ENCODE results near the gene CCDC57. TPM values are rescaled to one million over a fixed set of nuclear protein-coding genes. Genes with fewer than 3 reads are reported as not detected.

CCDC57 gene
- polyA plus RNA-seq, 1 donor (not counting 4 experiments of a cell fraction or from before 2014, with no cell fraction given): 19.2 TPM

DNA sequence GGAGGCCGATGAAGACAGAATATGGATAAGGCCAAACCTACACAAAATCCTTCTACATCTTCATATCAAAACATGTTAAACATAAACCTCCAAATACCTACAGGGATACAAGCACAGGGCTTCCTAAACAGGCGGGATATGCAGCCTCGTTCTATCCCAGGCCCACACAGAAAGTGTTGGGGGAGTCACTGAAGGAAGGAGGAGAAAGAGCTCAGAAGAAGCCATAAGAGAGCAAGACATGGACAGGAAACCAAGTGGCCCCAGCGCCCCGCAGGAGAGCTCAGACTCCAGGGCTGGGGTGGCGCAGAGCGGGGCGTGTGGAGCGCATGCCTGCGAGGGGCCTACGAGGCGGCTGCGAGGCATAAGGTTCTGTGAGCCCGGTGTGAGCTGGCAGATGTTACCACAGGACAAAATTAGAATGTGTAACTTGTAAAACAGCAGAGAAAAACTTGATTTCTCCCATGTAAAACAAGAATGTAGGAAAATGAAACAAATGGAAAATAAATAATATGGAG, 103.6 kb downstream of the CCDC57 start:
- TF ChIP-seq, protein P1, sequence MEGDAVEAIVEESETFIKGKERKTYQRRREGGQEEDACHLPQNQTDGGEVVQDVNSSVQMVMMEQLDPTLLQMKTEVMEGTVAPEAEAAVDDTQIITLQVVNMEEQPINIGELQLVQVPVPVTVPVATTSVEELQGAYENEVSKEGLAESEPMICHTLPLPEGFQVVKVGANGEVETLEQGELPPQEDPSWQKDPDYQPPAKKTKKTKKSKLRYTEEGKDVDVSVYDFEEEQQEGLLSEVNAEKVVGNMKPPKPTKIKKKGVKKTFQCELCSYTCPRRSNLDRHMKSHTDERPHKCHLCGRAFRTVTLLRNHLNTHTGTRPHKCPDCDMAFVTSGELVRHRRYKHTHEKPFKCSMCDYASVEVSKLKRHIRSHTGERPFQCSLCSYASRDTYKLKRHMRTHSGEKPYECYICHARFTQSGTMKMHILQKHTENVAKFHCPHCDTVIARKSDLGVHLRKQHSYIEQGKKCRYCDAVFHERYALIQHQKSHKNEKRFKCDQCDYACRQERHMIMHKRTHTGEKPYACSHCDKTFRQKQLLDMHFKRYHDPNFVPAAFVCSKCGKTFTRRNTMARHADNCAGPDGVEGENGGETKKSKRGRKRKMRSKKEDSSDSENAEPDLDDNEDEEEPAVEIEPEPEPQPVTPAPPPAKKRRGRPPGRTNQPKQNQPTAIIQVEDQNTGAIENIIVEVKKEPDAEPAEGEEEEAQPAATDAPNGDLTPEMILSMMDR (optimal IDR thresholded peaks at IDR 0.05 in 1 of 3, IDR thresholded peaks at IDR 0.05 in 1 of 3, conservative IDR thresholded peaks at IDR 0.05 in 1 of 3; ENCODE audit: extremely low read depth in 1 of 3, insufficient read depth in 2 of 3, low read length in 3 of 3): no peak
- TF ChIP-seq EZH2 (IDR thresholded peaks at IDR 0.05; ENCODE audit: low read length): no peak
- Histone ChIP-seq H3K4me1 (ENCODE audit: control insufficient read depth, extremely low read depth, insufficient read depth, low read length) (peaks cover 26% of the 10 kb centered on the region), H3K27ac (ENCODE audit: control insufficient read depth, insufficient read depth, low read length) (no peak overlapping the region), H4K20me1 (ENCODE audit: control insufficient read depth, extremely low read depth, insufficient read depth, low read length) (no peaks in the 10 kb centered on the region), H3K9me1 (ENCODE audit: control insufficient read depth, extremely low read depth, insufficient read depth, low read length) (peaks cover 2% of the 10 kb centered on the region), H3K9me3 (ENCODE audit: control insufficient read depth, low read depth, low read length) (no peaks in the 10 kb centered on the region), H3K4me3 (ENCODE audit: control insufficient read depth in 2 of 3, extremely low read depth in 1 of 3, insufficient read depth in 2 of 3, low read depth in 1 of 3, low read length in 3 of 3) (no peak overlapping the region), H3K4me2 (ENCODE audit: control insufficient read depth, extremely low read depth, insufficient read depth, low read depth, low read length) (no peak overlapping the region), H3K27me3 (ENCODE audit: control insufficient read depth, extremely low read depth, insufficient read depth, low read length) (no peaks in the 10 kb centered on the region), H3K36me3 (ENCODE audit: control insufficient read depth in 2 of 2, extremely low read depth in 1 of 2, insufficient read depth in 2 of 2, low read length in 2 of 2) (peaks cover 6 to 8% of the 10 kb centered on the region in 2 experiments), H3K79me2 (ENCODE audit: control insufficient read depth, insufficient read depth, low read length) (no peaks in the 10 kb centered on the region), H3K9ac (ENCODE audit: control insufficient read depth, extremely low read depth, insufficient read depth, low read length) (no peak overlapping the region), H2AFZ (ENCODE audit: control insufficient read depth, low read length) (no peak overlapping the region)
- DNase-seq (ENCODE audit: low read depth, low spot score): no peak
- dilution Hi-C loops (cut with MboI; ENCODE audit: extremely low pct_ligation_motif_present, low sequenced_read_pairs): no loop called here
- no peak for FAIRE-seq

DNA sequence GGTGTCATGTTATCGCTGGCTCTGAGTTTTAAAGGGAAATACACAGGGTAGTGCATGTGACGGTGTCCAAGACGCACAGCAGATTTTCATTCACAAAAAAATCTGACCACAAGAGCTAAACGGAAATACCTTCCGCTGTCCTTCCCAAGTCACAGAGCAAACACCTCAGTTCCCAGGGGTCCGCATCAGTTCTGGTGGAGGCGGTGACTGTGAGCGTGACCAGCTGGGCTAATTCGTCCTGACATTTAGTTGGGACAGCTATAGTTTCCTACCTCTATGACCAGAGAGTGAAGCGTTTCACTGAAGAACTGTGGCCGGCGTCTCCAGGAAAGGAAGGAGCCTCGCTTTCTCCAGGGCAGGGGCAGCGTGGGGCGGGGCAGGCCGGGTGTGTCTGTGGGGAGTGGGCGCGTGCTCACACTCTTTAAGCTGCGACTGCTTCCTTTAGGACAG, 104.1 kb downstream of the CCDC57 start:
- H3K36me3 ChIP-seq (ENCODE audit: control insufficient read depth in 2 of 2, extremely low read depth in 1 of 2, insufficient read depth in 2 of 2, low read length in 2 of 2): peaks cover 6 to 7% of the 10 kb centered on the region in 2 experiments
- H2AFZ ChIP-seq (ENCODE audit: control insufficient read depth, low read length): no peak overlapping the region
- no peak overlapping the region for H3K27ac ChIP-seq (ENCODE audit: control insufficient read depth, insufficient read depth, low read length)
- dilution Hi-C loops (cut with MboI; ENCODE audit: extremely low pct_ligation_motif_present, low sequenced_read_pairs): no loop called here
- H3K4me1 ChIP-seq (ENCODE audit: control insufficient read depth, extremely low read depth, insufficient read depth, low read length): peaks cover 29% of the 10 kb centered on the region
- no peaks in the 10 kb centered on the region for H3K27me3 ChIP-seq (ENCODE audit: control insufficient read depth, extremely low read depth, insufficient read depth, low read length)
- H3K9ac ChIP-seq (ENCODE audit: control insufficient read depth, extremely low read depth, insufficient read depth, low read length): no peak overlapping the region
- no peak overlapping the region for H3K4me2 ChIP-seq (ENCODE audit: control insufficient read depth, extremely low read depth, insufficient read depth, low read depth, low read length)
- no peaks in the 10 kb centered on the region for H3K9me3 ChIP-seq (ENCODE audit: control insufficient read depth, low read depth, low read length)
- TF ChIP-seq, protein P1 (optimal IDR thresholded peaks at IDR 0.05 in 1 of 3, IDR thresholded peaks at IDR 0.05 in 1 of 3, conservative IDR thresholded peaks at IDR 0.05 in 1 of 3; ENCODE audit: extremely low read depth in 1 of 3, insufficient read depth in 2 of 3, low read length in 3 of 3): no peak
- TF ChIP-seq EZH2 (IDR thresholded peaks at IDR 0.05; ENCODE audit: low read length): no peak
- no peak overlapping the region for H3K4me3 ChIP-seq (ENCODE audit: control insufficient read depth in 2 of 3, extremely low read depth in 1 of 3, insufficient read depth in 2 of 3, low read depth in 1 of 3, low read length in 3 of 3)
- no peak for DNase-seq (ENCODE audit: low read depth, low spot score)
- H4K20me1 ChIP-seq (ENCODE audit: control insufficient read depth, extremely low read depth, insufficient read depth, low read length): no peaks in the 10 kb centered on the region
- H3K79me2 ChIP-seq (ENCODE audit: control insufficient read depth, insufficient read depth, low read length): no peaks in the 10 kb centered on the region
- peaks cover 2% of the 10 kb centered on the region for H3K9me1 ChIP-seq (ENCODE audit: control insufficient read depth, extremely low read depth, insufficient read depth, low read length)
- FAIRE-seq: no peak

Measured in keratinocyte (primary cell).